ENCODE measurements around the gene RALBP1.

RALBP1 gene

GRCh38 chr18:9549405-9549804, 74.1 kb downstream of the RALBP1 start:
- peak; percentile 31 for TF ChIP-seq CTCF (IDR thresholded peaks at IDR 0.05; ENCODE audit: insufficient read depth, low read length, poor library complexity, severe bottlenecking)
- Histone ChIP-seq H3K27me3 (replicated peaks; ENCODE audit: control insufficient read depth, insufficient read depth, low read length) (no peaks in the 10 kb centered on the region), H3K4me3 (replicated peaks; ENCODE audit: low read depth, low read length) (no peak overlapping the region), H3K36me3 (ENCODE audit: control insufficient read depth, insufficient read depth, low read length) (peaks cover 15% of the 10 kb centered on the region)
- DNase-seq (ENCODE audit: extremely low read depth, insufficient read length) = no peak

GRCh38 chr18:9550429-9550828, 75.1 kb downstream of the RALBP1 start:
- H3K36me3 ChIP-seq (ENCODE audit: control insufficient read depth, insufficient read depth, low read length) = peaks cover 15% of the 10 kb centered on the region
- TF ChIP-seq CTCF (IDR thresholded peaks at IDR 0.05; ENCODE audit: insufficient read depth, low read length, poor library complexity, severe bottlenecking) = no peak
- no peaks in the 10 kb centered on the region for H3K27me3 ChIP-seq (replicated peaks; ENCODE audit: control insufficient read depth, insufficient read depth, low read length)
- H3K4me3 ChIP-seq (replicated peaks; ENCODE audit: low read depth, low read length) = no peak overlapping the region
- no peak for DNase-seq (ENCODE audit: extremely low read depth, insufficient read length)

- Histone ChIP-seq H3K4me3 (replicated peaks; ENCODE audit: low read depth, low read length) (no peak overlapping the region), H3K27me3 (replicated peaks; ENCODE audit: control insufficient read depth, insufficient read depth, low read length) (no peaks in the 10 kb centered on the region), H3K36me3 (ENCODE audit: control insufficient read depth, insufficient read depth, low read length) (peaks cover 13% of the 10 kb centered on the region)
- no peak for TF ChIP-seq CTCF (IDR thresholded peaks at IDR 0.05; ENCODE audit: insufficient read depth, low read length, poor library complexity, severe bottlenecking)
- DNase-seq (ENCODE audit: extremely low read depth, insufficient read length) = no peak
Measured at GRCh38 chr18:9552191-9552590, 76.9 kb downstream of the RALBP1 start.

GRCh38 chr18:9552616-9553015, 77.3 kb downstream of the RALBP1 start:
- Histone ChIP-seq H3K36me3 (ENCODE audit: control insufficient read depth, insufficient read depth, low read length) (peaks cover 11% of the 10 kb centered on the region), H3K4me3 (replicated peaks; ENCODE audit: low read depth, low read length) (no peak overlapping the region), H3K27me3 (replicated peaks; ENCODE audit: control insufficient read depth, insufficient read depth, low read length) (no peaks in the 10 kb centered on the region)
- no peak for DNase-seq (ENCODE audit: extremely low read depth, insufficient read length)
- TF ChIP-seq CTCF (IDR thresholded peaks at IDR 0.05; ENCODE audit: insufficient read depth, low read length, poor library complexity, severe bottlenecking) = no peak

- Histone ChIP-seq H3K27me3 (replicated peaks; ENCODE audit: control insufficient read depth, insufficient read depth, low read length) (no peaks in the 10 kb centered on the region), H3K4me3 (replicated peaks; ENCODE audit: low read depth, low read length) (no peak overlapping the region), H3K36me3 (ENCODE audit: control insufficient read depth, insufficient read depth, low read length) (peaks cover 9% of the 10 kb centered on the region)
- no peak for DNase-seq (ENCODE audit: extremely low read depth, insufficient read length)
- no peak for TF ChIP-seq CTCF (IDR thresholded peaks at IDR 0.05; ENCODE audit: insufficient read depth, low read length, poor library complexity, severe bottlenecking)
Measured at GRCh38 chr18:9557250-9557943, 82.1 kb downstream of the RALBP1 start.
